KMS-11 (cell line): ENCODE measurements around the gene PDE4D.

Experiments
- H2AFZ ChIP-seq: fragments of 200-600 bp; sonication (generic); 2 replicates; pipeline ENCODE4 v1.6.1; 2016; ENCODE audit warnings: antibody characterized with exemption, mixed run types, low read depth
- H3K27ac ChIP-seq: fragments of 200-600 bp; sonication (generic); 2 replicates; pipeline ENCODE4 v1.6.1; 2016; ENCODE audit warnings: mild to moderate bottlenecking, mixed run types
- H3K27me3 ChIP-seq: fragments of 200-600 bp; sonication (generic); 2 replicates; pipeline ENCODE4 v1.6.1; 2017; ENCODE audit warnings: mild to moderate bottlenecking, low read depth, mixed run types, moderate library complexity; ENCODE audit not compliant: insufficient read depth
- H3K36me3 ChIP-seq: fragments of 200-600 bp; sonication (generic); 2 replicates; pipeline ENCODE4 v1.6.1; 2017; ENCODE audit warnings: mild to moderate bottlenecking, mixed run types; ENCODE audit not compliant: insufficient read depth
- H3K4me1 ChIP-seq: fragments of 200-600 bp; sonication (generic); 2 replicates; pipeline ENCODE4 v1.6.1; 2016; ENCODE audit warnings: mild to moderate bottlenecking, low read depth, mixed run types; ENCODE audit not compliant: poor library complexity, severe bottlenecking
- H3K4me2 ChIP-seq: fragments of 200-600 bp; sonication (generic); 2 replicates; pipeline ENCODE4 v1.7.0; 2016; ENCODE audit warnings: mild to moderate bottlenecking, mixed run types
- H3K4me3 ChIP-seq: fragments of 200-600 bp; sonication (generic); IDR thresholded peaks from 2 replicates; pipeline ENCODE4 v1.6.1; 2017; ENCODE audit warnings: low read depth, low read length, mixed read lengths; ENCODE audit not compliant: insufficient read depth
- H3K79me2 ChIP-seq: fragments of 200-600 bp; sonication (generic); 2 replicates; pipeline ENCODE4 v1.6.1; 2016; ENCODE audit warnings: low read depth, mixed run types; ENCODE audit not compliant: insufficient read depth
- H3K9ac ChIP-seq: fragments of 200-600 bp; sonication (generic); 2 replicates; pipeline ENCODE4 v1.6.1; 2016; ENCODE audit warnings: mild to moderate bottlenecking, mixed run types
- H4K20me1 ChIP-seq: fragments of 200-600 bp; sonication (generic); 2 replicates; pipeline ENCODE4 v1.6.1; 2016; ENCODE audit warnings: mild to moderate bottlenecking, mixed run types; ENCODE audit not compliant: insufficient read depth
- TF ChIP-seq, protein P1 (sequence below): fragments of 200-600 bp; sonication (generic); conservative IDR thresholded peaks from 2 replicates; pipeline ENCODE4 v1.6.1; 2017; ENCODE audit warnings: low read depth, mild to moderate bottlenecking, antibody characterized with exemption, low read length, moderate library complexity, mixed read lengths

The PDE4D gene

DNA sequence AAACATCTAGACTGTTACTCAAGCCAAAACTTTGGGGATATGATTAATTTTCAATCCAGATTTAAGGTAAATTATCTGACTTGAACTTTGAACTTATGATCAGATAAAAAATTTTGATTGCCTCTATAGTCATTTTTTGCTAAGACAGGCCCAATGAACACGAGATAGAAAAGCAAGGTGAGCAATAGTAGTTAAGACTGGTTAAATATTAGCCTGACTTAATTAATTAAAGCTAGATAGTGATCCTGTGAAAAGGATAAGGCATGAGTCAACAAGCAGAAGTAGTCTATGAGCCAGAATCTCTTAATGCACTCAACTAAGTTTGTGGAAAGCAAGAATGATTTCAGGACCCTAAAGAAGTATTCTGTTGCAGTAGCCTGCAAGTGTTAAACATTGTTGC lies 66.5 kb downstream of the PDE4D start:
- no peak overlapping the region for H3K4me3 ChIP-seq
- no peak overlapping the region for H3K27ac ChIP-seq
- H3K27me3 ChIP-seq, result no peaks in the 10 kb centered on the region
- H3K4me2 ChIP-seq, result no peak overlapping the region
- H3K4me1 ChIP-seq, result no peaks in the 10 kb centered on the region
- H2AFZ ChIP-seq, result no peak overlapping the region
- no peaks in the 10 kb centered on the region for H3K79me2 ChIP-seq
- H3K9ac ChIP-seq, result no peak overlapping the region
- no peaks in the 10 kb centered on the region for H3K36me3 ChIP-seq
- TF ChIP-seq, protein P1, sequence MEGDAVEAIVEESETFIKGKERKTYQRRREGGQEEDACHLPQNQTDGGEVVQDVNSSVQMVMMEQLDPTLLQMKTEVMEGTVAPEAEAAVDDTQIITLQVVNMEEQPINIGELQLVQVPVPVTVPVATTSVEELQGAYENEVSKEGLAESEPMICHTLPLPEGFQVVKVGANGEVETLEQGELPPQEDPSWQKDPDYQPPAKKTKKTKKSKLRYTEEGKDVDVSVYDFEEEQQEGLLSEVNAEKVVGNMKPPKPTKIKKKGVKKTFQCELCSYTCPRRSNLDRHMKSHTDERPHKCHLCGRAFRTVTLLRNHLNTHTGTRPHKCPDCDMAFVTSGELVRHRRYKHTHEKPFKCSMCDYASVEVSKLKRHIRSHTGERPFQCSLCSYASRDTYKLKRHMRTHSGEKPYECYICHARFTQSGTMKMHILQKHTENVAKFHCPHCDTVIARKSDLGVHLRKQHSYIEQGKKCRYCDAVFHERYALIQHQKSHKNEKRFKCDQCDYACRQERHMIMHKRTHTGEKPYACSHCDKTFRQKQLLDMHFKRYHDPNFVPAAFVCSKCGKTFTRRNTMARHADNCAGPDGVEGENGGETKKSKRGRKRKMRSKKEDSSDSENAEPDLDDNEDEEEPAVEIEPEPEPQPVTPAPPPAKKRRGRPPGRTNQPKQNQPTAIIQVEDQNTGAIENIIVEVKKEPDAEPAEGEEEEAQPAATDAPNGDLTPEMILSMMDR, result no peak
- H4K20me1 ChIP-seq, result no peaks in the 10 kb centered on the region

- H3K79me2 ChIP-seq, result no peaks in the 10 kb centered on the region
- H2AFZ ChIP-seq, result no peak overlapping the region
- H4K20me1 ChIP-seq, result no peaks in the 10 kb centered on the region
- no peak overlapping the region for H3K27ac ChIP-seq
- H3K4me1 ChIP-seq, result no peaks in the 10 kb centered on the region
- no peak overlapping the region for H3K4me3 ChIP-seq
- no peaks in the 10 kb centered on the region for H3K36me3 ChIP-seq
- no peaks in the 10 kb centered on the region for H3K27me3 ChIP-seq
- H3K9ac ChIP-seq, result no peak overlapping the region
- TF ChIP-seq, protein P1, result no peak
- no peak overlapping the region for H3K4me2 ChIP-seq
These were observed 70.1 kb downstream of the PDE4D start for GRCh38 chr5:59823420-59823819.

- TF ChIP-seq, protein P1, result no peak
- Histone ChIP-seq H3K4me2 (no peak overlapping the region), H3K9ac (no peak overlapping the region), H3K27ac (no peak overlapping the region), H3K36me3 (no peaks in the 10 kb centered on the region), H2AFZ (no peak overlapping the region), H3K4me3 (no peak overlapping the region), H3K79me2 (no peaks in the 10 kb centered on the region), H4K20me1 (no peaks in the 10 kb centered on the region), H3K27me3 (no peaks in the 10 kb centered on the region), H3K4me1 (no peaks in the 10 kb centered on the region)
These were observed 73.7 kb downstream of the PDE4D start for GRCh38 chr5:59819806-59820205.

GRCh38 chr5:59817536-59817935 lies 76.0 kb downstream of the PDE4D start:
- Histone ChIP-seq H3K9ac (no peak overlapping the region), H3K27ac (no peak overlapping the region), H4K20me1 (no peaks in the 10 kb centered on the region), H3K36me3 (no peaks in the 10 kb centered on the region), H2AFZ (no peak overlapping the region), H3K79me2 (no peaks in the 10 kb centered on the region), H3K4me1 (no peaks in the 10 kb centered on the region), H3K4me2 (no peak overlapping the region), H3K27me3 (no peaks in the 10 kb centered on the region), H3K4me3 (no peak overlapping the region)
- TF ChIP-seq, protein P1, result no peak
